IMR-90 (cell line): Measurements from ENCODE around the gene PRTFDC1. TPM values are rescaled to one million over a fixed set of nuclear protein-coding genes. Genes with fewer than 3 reads are reported as not detected.

ENCODE experiments used
- ATAC-seq: fragments of 200-7000 bp; cut with Tn5 transposase; 2 replicates; pipeline ENCODE4 v1.9.1; 2020; ENCODE audit warnings: low read depth, mild to moderate bottlenecking, moderate library complexity
- BruUV-seq: library from RNA; stranded (reverse); fragments of 400-500 nt; replicated peaks from 2 replicates; lab custom pipeline; 2021; lab: Mats Ljungman, UMichigan
- CTCF ChIA-PET: fragments of 300-600 bp; formaldehyde crosslinking; extraction: SDS; loops from one replicate; lab custom pipeline; 2021; ENCODE audit warnings: antibody characterized with exemption; lab: Yijun Ruan, JAX
- POLR2A ChIA-PET: fragments of 300-600 bp; sonication (Branson Sonifier 250); formaldehyde crosslinking; loops from one replicate; lab custom pipeline; 2022; ENCODE audit warnings: antibody characterized with exemption; ENCODE audit not compliant: unreplicated experiment; lab: Charles Lee
- DNase-seq: peaks from one replicate; pipeline ENCODE4 v3.0.0; 2013
- H2AFZ ChIP-seq: replicated peaks from 2 replicates; pipeline ENCODE3; 2013; ENCODE audit warnings: low read length, mild to moderate bottlenecking; ENCODE audit not compliant: poor library complexity
- H2AK5ac ChIP-seq: 2 replicates; pipeline ENCODE4 v1.6.1; 2013; ENCODE audit warnings: low read depth, low read length, inconsistent platforms
- H2AK9ac ChIP-seq: replicated peaks from 2 replicates; pipeline ENCODE3; 2013; ENCODE audit warnings: mild to moderate bottlenecking, low read depth, low read length, moderate library complexity; ENCODE audit not compliant: poor library complexity
- H2BK120ac ChIP-seq: 2 replicates; pipeline ENCODE4 v1.6.1; 2013; ENCODE audit warnings: low read depth, low read length, inconsistent platforms
- H2BK15ac ChIP-seq: 3 replicates; pipeline ENCODE4 v1.6.1; 2013; ENCODE audit warnings: low read depth, low read length, inconsistent platforms
- H2BK20ac ChIP-seq: 2 replicates; pipeline ENCODE4 v1.6.1; 2013; ENCODE audit warnings: low read depth, mild to moderate bottlenecking, inconsistent platforms, low read length, moderate library complexity
- H2BK5ac ChIP-seq: 2 replicates; pipeline ENCODE4 v1.6.1; 2013; ENCODE audit warnings: mild to moderate bottlenecking, low read depth, low read length, inconsistent platforms; ENCODE audit not compliant: poor library complexity, severe bottlenecking
- H3K14ac ChIP-seq: replicated peaks from 2 replicates; pipeline ENCODE4 v1.6.1; 2013; ENCODE audit warnings: low read depth, low read length, inconsistent platforms
- H3K18ac ChIP-seq: 2 replicates; pipeline ENCODE4 v1.6.1; 2013; ENCODE audit warnings: low read depth, low read length, control low read depth
- H3K23ac ChIP-seq: 2 replicates; pipeline ENCODE4 v1.6.1; 2013; ENCODE audit warnings: low read depth, low read length, inconsistent platforms
- H3K27ac ChIP-seq: 2 replicates; pipeline ENCODE4 v1.5.1; 2013; ENCODE audit warnings: mild to moderate bottlenecking, control low read depth, low read length; ENCODE audit not compliant: insufficient read depth
- H3K27me3 ChIP-seq: 2 replicates; pipeline ENCODE4 v1.6.1; 2013; ENCODE audit warnings: low read length; ENCODE audit not compliant: control insufficient read depth, insufficient read depth
- H3K36me3 ChIP-seq: 2 replicates; pipeline ENCODE4 v1.6.1; 2013; ENCODE audit warnings: low read length, mixed read lengths; ENCODE audit not compliant: control insufficient read depth, insufficient read depth
- H3K4ac ChIP-seq: 2 replicates; pipeline ENCODE4 v1.6.1; 2013; ENCODE audit warnings: low read depth, low read length, inconsistent platforms
- H3K4me1 ChIP-seq: 2 replicates; pipeline ENCODE4 v1.6.1; 2013; ENCODE audit warnings: low read length, mixed read lengths; ENCODE audit not compliant: control insufficient read depth, insufficient read depth
- H3K4me2 ChIP-seq: 2 replicates; pipeline ENCODE4 v1.6.1; 2013; ENCODE audit warnings: low read depth, mild to moderate bottlenecking, control low read depth, low read length, moderate library complexity
- H3K4me3 ChIP-seq: 2 replicates; pipeline ENCODE4 v1.5.1; 2013; ENCODE audit warnings: low read depth, mild to moderate bottlenecking, control low read depth, low read length, moderate library complexity; ENCODE audit not compliant: insufficient read depth
- H3K56ac ChIP-seq: 2 replicates; pipeline ENCODE4 v1.6.1; 2013; ENCODE audit warnings: low read length, inconsistent platforms; ENCODE audit not compliant: insufficient read depth; ENCODE audit errors: extremely low read depth
- H3K79me1 ChIP-seq, 2 experiments: 2 replicates each; pipeline ENCODE4 v1.6.1; 2013; ENCODE audit warnings: low read length in 2 of 2, inconsistent platforms in 1 of 2, low read depth in 1 of 2
- H3K9ac ChIP-seq: 2 replicates; pipeline ENCODE4 v1.6.1; 2013; ENCODE audit warnings: low read depth, low read length, control low read depth
- H3K9me1 ChIP-seq: 2 replicates; pipeline ENCODE4 v1.6.1; 2013; ENCODE audit warnings: low read length, inconsistent platforms; ENCODE audit not compliant: insufficient read depth
- H3K9me3 ChIP-seq: 2 replicates; pipeline ENCODE4 v1.6.1; 2013; ENCODE audit warnings: low read length; ENCODE audit not compliant: control insufficient read depth, insufficient read depth
- H4K20me1 ChIP-seq: 2 replicates; pipeline ENCODE4 v1.6.1; 2013; ENCODE audit warnings: low read length, inconsistent platforms; ENCODE audit not compliant: insufficient read depth
- H4K5ac ChIP-seq: 2 replicates; pipeline ENCODE4 v1.6.1; 2013; ENCODE audit warnings: mild to moderate bottlenecking, low read depth, low read length, control low read depth
- H4K8ac ChIP-seq, 2 experiments: 2 replicates each; pipeline ENCODE4 v1.6.1; 2013; ENCODE audit warnings: low read depth in 2 of 2, low read length in 2 of 2, control low read depth in 1 of 2, inconsistent platforms in 1 of 2
- H4K91ac ChIP-seq: 2 replicates; pipeline ENCODE4 v1.6.1; 2013; ENCODE audit warnings: low read depth, low read length, inconsistent platforms; ENCODE audit not compliant: insufficient read depth
- CEBPB ChIP-seq: IDR thresholded peaks from 2 replicates; pipeline ENCODE4 v1.6.1; 2012; ENCODE audit warnings: low read depth, low read length, improper control_type of control experiment
- CTCF ChIP-seq: conservative IDR thresholded peaks from 2 replicates; pipeline ENCODE4 v1.5.1; 2012; ENCODE audit warnings: mild to moderate bottlenecking, low read depth, low read length, improper control_type of control experiment
- FOS ChIP-seq: fragments of 150-350 bp; IDR thresholded peaks from 2 replicates; pipeline ENCODE4 v1.6.1; 2016; ENCODE audit warnings: low read depth, low read length
- MXI1 ChIP-seq: IDR thresholded peaks from 2 replicates; pipeline ENCODE4 v1.6.1; 2012; ENCODE audit warnings: low read depth, mild to moderate bottlenecking, low read length, moderate library complexity, borderline replicate concordance
- NFE2L2 ChIP-seq: fragments of 150-350 bp; IDR thresholded peaks from 2 replicates; pipeline ENCODE4 v1.6.1; 2016; ENCODE audit warnings: low read depth, mild to moderate bottlenecking, low read length
- POLR2A ChIP-seq: IDR thresholded peaks from 2 replicates; pipeline ENCODE4 v1.6.1; 2012; ENCODE audit warnings: mild to moderate bottlenecking, low read depth, low read length
- RAD21 ChIP-seq: IDR thresholded peaks from 2 replicates; pipeline ENCODE4 v1.6.1; 2012; ENCODE audit warnings: low read length, improper control_type of control experiment
- WGBS, 2 experiments: methylation state at CpG; one replicate each; pipeline versions ENCODE4 v1.1.5 to v1.1.7; 2013; ENCODE audit warnings: missing lambda C conversion rate in 2 of 2; ENCODE audit not compliant: insufficient read length in 1 of 2; ENCODE audit errors: extremely low coverage in 2 of 2; 5-methylcytosine and 5-hydroxymethylcytosine counted together
- dilution Hi-C: fragments of 300-500 bp; cut with HindIII; formaldehyde crosslinking; loops from one replicate; pipeline ENCODE4 v1.14.3; 2018; ENCODE audit warnings: low sequenced_read_pairs; ENCODE audit not compliant: unreplicated experiment
- in situ Hi-C: fragments of 300-500 bp; cut with MboI; formaldehyde crosslinking; loops from 3 replicates; pipeline ENCODE4 v1.14.3; 2019; ENCODE audit warnings: low sequenced_read_pairs, inconsistent platforms, mixed read lengths
- intact Hi-C: fragments of 100-400 bp; cut with micrococcal nuclease; formaldehyde crosslinking; loops from 2 replicates; pipeline ENCODE4 v1.10.0; 2022
- polyA plus RNA-seq, 3 experiments: library from polyadenylated mRNA; depleted of rRNA; stranded (reverse); fragments of >200 nt; gene quantifications; 2 replicates each; pipeline ENCODE4 v1.2.3, GENCODE V29; 2012; ENCODE audit warnings: low replicate concordance in 1 of 3
- total RNA-seq: library from RNA; depleted of rRNA; stranded (reverse); fragments of >200 nt; gene quantifications from 2 replicates; pipeline ENCODE4 v1.2.3, GENCODE V29; 2012

The PRTFDC1 gene
- total and polyA plus RNA-seq, 2 of the 4 experiments (the other 2 are of a cell fraction), result 12.3 to 17.9 TPM

GRCh38 chr10:24825551-24825950, 126.9 kb downstream of the PRTFDC1 start:
- Histone ChIP-seq H3K9me1 (no peaks in the 10 kb centered on the region; the same call in 1 of the 2 replicates), H3K9ac (no peak overlapping the region), H4K20me1 (no peaks in the 10 kb centered on the region), H3K4ac (no peak overlapping the region), H3K4me2 (no peak overlapping the region), H3K18ac (no peak overlapping the region), H3K27me3 (no peaks in the 10 kb centered on the region), H4K8ac (no peak overlapping the region), H3K56ac (no peak overlapping the region), H2AK9ac (no peak overlapping the region), H4K5ac (no peak overlapping the region), H2AK5ac (no peak overlapping the region), H3K36me3 (no peaks in the 10 kb centered on the region), H3K23ac (no peak overlapping the region), H2BK15ac (no peak overlapping the region), H2BK120ac (no peak overlapping the region), H3K27ac (no peak overlapping the region), H2BK20ac (no peak overlapping the region), H3K9me3 (no peaks in the 10 kb centered on the region), H4K91ac (no peak overlapping the region), H2AFZ (no peak overlapping the region), H3K79me1 (no peaks in the 10 kb centered on the region), H3K14ac (no peak overlapping the region), H3K4me3 (no peak overlapping the region), H2BK5ac (peak overlapping the region; percentile 66), H3K4me1 (peaks cover 5% of the 10 kb centered on the region)
- DNase-seq, result peak; percentile 69
- intact Hi-C loops (no loop called here), in situ Hi-C loops (no loop called here), dilution Hi-C loops (no loop called here)
- CTCF ChIA-PET, result interaction anchor here (1.0 kb wide), 1 partner anchor 10 kb away, joined by 3 read pairs; no protein-coding TSS in a partner anchor
- WGBS, 2 experiments, result no CpG with 5 or more reads among the region's 1 CpG
- no TSS peak for BruUV-seq
- peak; percentile 86 for ATAC-seq
- TF ChIP-seq RAD21 (no peak), MXI1 (no peak), NFE2L2 (no peak), CTCF (no peak), FOS (no peak), POLR2A (no peak), CEBPB (peak; percentile 88)
- POLR2A ChIA-PET, result no interaction called here
